GM18907 (cell line): Measurements from ENCODE around the gene E2F8.
"Not testable (repeated sequence)": the region's sequence is repeated elsewhere in the genome, so short reads cannot be mapped to it uniquely, and the experiment has no call there.

Experiments used
- ATAC-seq: cut with Tn5 transposase; IDR thresholded peaks from one replicate; pipeline ENCODE4 v1.9.1; 2021; ENCODE audit warnings: mild to moderate bottlenecking, moderate library complexity; ENCODE audit not compliant: unreplicated experiment

Gene E2F8, protein sequence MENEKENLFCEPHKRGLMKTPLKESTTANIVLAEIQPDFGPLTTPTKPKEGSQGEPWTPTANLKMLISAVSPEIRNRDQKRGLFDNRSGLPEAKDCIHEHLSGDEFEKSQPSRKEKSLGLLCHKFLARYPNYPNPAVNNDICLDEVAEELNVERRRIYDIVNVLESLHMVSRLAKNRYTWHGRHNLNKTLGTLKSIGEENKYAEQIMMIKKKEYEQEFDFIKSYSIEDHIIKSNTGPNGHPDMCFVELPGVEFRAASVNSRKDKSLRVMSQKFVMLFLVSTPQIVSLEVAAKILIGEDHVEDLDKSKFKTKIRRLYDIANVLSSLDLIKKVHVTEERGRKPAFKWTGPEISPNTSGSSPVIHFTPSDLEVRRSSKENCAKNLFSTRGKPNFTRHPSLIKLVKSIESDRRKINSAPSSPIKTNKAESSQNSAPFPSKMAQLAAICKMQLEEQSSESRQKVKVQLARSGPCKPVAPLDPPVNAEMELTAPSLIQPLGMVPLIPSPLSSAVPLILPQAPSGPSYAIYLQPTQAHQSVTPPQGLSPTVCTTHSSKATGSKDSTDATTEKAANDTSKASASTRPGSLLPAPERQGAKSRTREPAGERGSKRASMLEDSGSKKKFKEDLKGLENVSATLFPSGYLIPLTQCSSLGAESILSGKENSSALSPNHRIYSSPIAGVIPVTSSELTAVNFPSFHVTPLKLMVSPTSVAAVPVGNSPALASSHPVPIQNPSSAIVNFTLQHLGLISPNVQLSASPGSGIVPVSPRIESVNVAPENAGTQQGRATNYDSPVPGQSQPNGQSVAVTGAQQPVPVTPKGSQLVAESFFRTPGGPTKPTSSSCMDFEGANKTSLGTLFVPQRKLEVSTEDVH

DNA sequence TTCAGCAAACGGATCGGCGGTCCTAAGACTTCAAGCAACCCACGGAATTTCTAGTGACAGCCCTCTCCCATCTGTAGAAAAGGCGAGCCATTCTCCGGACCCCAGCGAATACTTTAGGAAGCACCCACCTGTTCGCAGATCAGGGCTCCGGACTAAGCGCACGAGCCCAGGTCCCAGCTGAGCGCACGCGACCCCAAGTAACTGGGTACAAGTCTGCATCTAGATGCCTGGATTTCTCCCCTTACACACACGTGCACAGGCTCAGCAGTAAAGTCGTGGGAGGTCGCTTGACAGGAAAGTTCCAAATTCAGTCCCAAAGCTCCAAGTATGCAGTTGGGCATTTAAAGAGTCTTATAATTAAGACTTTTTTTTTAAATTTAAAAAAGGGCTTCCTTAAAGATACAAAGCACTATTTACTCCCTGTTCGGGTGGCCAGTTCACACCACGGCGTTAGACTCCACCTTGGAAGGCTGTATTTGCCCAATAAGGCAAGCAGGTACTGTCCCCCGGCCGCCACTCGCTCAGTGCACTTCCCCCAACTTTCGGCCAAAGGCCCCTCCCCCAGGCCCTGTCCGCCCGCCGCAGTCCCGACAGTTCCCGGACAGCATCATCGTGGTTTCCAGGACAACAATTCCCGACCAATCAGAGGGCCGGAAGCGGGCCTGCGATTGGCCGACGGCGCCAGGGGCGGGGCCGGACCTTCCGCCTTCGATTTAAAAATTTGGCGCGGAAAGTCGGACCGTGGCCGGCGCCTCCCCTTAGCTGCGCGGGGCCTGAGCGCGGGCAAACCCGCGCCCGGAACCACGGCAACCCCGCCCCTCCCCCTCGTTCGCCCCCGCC lies at the start of gene E2F8:
E2F8 (minus strand) TSS at position 526 of the 840 bp plus-strand sequence. CDS start 824 bp downstream, outside the sequence.
- peak; percentile 92 for ATAC-seq

DNA sequence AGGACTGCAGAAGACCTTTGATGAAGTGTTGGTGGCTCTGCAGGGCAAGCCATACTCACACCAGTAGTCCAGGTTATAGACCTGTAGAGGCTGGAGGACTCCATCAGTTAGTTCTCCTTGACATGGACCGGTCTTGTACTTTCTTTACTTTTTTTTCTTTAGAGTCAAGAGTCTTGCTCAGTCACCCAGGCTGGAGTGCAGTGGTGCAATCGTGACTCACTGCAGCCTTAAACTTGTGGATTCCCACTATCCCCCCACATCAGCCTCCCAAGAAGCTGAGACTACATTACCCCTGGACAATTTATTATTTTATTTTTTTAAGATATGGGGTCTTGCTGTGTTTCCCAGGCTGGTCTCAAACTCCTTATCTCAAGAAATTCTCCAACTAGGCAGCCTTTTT lies 49.6 kb upstream of the E2F8 start:
- ATAC-seq = no peak

DNA sequence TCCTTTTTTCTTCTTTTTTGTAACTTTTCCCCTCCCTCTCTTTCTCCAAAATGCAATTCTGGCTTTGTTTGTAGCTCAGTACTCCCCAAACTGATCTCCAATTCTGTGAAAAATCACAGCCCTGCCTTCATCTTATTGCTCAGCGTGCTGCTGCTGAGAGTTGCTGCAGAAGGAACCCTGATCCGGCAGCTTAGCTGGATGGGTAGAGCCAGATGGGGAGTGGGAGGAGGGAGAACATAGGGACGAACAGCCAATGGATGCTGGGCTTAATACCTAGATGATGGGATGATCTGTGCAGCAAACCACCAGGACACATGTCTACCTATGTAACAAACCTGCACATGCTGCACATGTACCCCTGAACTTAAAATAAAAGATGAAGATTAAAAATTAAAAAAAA lies 47.5 kb upstream of the E2F8 start:
- ATAC-seq = no peak

DNA sequence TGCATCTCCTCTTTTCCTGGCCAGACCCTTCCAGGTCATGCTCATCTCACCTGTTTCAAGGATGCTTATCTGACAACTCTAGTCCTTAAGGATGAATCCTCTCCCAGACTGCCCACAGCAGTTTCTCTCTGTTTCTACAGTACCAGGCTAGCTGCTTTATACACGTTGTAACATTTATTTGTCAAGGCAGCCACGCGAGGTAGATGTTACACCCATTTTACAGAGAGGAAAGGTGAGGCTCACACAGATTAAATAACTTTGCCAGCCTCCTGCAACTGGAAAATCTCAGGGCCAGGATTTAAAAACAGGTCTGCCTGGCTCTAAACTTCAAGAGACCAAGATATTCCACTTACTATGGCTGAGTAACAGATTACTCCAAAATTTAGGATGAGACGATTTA lies 45.7 kb upstream of the E2F8 start:
- no peak for ATAC-seq

DNA sequence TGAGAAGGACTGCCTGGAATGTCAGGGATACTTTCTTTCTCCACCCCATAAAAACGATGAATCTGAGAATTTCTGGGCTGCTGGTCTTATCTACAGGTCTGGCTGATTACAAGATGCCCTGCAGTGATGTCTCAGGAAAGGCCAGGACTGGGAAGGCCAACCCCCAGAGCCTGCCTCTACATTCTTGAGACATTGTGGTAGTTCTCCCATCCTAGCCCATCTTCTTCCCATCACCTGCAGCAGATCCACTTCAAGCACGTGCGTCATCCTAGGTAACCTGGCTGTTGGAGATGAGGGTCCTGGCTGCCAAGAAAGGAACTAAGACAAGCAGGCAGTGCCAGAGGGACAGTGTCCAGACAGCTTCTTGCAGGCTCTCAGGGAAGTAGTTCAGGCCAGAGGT lies 44.1 kb upstream of the E2F8 start:
- ATAC-seq = no peak

DNA sequence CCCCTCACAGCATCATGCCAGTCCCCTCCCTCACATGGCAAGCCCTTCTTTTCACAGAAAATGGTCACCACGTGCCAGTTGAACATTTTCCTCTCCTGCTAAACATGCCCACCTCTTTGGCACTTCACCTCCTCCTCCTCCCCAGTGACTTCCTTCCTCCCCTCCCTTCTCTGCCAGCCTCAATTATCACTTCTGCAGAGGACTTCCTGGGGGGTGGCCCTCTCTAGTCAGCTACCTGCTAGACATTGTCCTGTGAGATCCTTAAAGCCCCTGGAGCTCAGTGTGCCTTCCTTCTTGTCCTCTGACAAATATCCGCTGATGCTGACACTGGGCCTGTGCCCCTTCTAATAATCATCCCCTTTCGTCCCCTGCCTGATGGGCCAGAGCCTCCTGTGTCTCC lies 43.2 kb upstream of the E2F8 start:
- ATAC-seq = no peak

DNA sequence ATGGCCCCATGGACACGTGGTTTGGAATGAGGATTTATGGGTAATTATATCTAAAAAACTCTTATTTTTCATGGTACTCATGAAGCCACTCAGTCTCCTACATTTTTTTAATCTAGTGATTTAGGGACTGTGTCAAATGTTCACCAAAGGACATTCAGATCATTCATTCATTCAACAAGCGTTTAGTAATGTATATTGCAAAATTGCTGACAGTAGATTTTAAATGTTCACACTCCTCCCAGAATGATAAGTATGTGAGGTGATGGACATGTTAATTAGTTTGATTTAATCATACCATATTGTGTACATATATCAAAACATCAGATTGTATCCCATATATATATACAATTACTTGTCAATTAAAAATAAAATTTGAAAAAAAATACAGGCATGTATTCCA lies 40.8 kb upstream of the E2F8 start:
- ATAC-seq = no peak

DNA sequence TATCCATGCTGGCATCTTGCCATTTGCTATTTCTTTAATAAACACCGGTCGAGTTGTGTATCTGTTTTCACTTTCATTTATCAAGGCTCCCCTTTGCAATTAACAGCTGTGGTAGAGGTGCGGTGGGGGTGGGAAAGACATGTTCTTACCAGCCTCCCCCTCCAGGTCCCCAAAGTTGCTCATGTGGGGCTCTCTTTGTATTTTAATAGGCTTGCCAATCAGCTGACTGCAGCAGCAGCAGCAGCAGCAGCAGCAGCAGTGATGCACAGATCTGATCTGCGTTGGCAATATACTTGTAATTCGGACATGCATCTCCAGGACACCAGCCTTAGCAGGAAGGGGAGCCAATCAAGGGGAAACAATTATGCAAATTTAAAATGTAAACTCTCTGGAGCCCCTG lies 40.3 kb upstream of the E2F8 start:
- ATAC-seq = peak; percentile 44

DNA sequence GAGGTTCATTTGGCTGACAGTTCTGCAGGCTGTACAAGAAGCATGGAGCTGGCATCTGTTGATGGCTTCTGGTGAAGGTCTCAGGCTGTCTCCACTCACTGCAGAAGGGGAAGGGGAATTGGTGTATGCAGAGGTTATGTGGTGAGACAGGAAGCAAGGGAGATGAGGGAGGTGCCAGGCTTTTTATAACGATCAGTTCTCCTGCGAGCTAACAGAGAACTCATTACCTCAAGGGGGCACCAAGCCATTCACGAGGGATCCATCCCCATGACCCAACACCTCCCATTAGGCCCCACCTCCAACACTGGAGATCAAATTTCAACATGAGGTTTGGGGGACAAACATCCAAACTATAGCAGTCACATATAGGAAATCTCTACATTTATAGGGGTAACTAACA lies 38.7 kb upstream of the E2F8 start:
- no peak for ATAC-seq

DNA sequence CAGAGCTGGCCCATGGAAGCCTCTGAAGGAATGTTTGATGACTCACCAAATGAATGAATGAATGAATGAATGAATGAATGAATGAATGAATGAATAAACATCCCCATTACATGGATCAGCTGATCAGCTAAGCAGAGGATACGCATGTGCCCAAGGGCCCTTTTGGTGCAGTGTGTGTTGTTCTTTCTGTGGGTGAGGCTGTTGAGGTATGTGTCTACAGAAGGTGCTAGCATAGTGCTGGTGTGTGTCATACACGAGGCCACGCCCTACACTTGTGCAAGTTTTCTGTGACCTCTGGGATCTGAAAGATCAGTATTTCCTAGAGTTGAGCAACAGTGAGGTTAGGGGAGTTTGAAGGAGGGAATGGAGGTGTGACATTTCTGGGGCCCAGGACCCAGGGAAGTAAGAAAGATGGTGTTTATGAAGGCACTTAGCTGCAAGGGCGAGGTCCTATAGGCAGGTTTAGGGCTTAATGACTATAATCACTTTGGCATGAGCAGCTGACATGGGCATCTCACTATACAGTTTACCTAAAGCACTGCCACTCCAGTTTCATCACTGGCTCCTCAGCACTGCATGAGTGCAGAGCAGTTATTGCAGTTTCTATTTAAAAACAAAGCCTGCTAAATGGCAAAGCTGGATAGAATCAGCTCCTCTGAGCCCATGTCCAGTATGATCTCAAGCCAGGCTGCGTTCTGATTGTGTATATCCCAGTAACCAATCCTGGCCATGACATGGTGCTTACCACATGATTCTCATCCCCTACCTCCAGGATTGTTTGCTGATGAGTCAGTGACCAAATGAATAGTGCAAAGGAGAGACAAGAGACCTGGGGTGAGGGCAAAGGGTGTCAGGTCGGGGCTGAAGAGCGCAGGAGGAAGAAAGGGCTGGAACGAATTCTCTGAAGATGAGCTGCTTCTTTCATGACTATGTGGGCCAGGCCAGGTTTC lies 36.4 kb upstream of the E2F8 start:
- no peak for ATAC-seq

DNA sequence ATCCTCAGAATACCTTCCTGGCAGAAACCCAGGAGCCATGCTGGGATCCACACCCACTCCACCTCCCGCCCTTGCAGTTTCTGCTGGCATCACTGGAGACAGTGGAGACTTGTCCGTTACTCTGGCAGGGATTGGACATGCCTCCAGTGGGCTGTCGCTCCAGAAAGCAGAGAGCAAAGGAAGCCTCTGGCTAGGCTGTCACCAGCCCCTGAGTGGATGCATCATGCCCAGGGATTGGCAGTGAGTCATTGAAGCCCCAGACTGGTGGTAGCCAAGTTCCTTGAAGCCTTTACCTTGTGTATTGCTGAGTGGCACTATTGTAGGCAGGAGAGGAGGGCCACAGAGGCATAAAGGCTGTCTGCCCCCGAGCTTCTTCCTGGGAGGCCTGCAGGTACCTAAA lies 34.8 kb upstream of the E2F8 start:
- no peak for ATAC-seq

DNA sequence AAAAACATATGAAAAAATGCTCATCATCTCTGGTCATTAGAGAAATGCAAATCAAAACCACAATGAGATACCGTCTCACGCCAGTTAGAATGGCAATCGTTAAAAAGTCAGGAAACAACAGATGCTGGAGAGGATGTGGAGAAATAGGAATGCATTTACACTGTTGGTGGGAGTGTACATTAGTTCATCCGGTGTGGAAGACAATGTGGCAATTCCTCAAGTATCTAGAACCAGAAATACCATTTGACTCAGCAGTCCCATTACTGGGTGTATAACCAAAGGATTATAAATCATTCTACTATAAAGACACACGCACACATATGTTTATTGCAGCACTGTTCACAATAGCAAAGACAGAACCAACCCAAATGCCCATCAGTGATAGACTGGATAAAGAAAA lies 32.5 kb upstream of the E2F8 start:
- ATAC-seq = not testable (repeated sequence)

DNA sequence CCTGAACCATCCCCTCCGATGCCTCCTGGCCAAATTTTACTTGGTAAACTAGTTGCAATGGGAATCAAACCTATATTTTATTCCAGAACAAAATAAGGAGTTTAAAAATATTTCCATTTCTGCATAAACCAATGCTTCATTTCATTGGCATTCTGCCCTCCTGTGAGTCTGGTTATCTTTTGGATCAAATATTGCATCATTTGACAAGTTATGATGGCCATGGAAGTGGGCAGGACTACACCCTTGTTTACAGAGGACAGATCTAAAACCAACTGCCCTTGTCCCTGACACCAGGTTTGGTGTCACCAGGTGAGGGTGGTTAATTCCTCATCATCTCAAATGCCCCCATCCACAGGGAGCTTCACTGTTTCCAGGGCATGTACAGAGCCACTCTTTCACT lies 28.2 kb upstream of the E2F8 start:
- ATAC-seq = no peak

DNA sequence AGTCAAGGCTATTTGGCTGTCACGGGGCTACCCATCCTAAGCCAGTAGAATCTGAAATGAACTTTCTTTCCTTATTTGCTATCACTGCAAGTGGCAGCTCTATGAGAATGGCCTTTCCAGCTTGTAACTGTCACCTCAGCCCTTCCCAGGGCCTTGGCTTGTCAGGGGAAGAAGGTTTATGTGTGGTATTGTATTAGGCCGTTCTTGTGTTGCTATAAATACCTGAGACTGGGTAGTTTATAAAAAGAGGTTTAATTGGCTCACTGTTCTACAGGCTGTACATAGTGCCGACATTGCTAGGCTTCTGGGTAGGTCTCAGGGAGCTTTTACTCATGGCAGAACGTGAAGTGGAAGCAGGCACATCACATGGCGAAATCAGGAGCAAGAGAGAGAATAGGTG lies 26.8 kb upstream of the E2F8 start:
- no peak for ATAC-seq

DNA sequence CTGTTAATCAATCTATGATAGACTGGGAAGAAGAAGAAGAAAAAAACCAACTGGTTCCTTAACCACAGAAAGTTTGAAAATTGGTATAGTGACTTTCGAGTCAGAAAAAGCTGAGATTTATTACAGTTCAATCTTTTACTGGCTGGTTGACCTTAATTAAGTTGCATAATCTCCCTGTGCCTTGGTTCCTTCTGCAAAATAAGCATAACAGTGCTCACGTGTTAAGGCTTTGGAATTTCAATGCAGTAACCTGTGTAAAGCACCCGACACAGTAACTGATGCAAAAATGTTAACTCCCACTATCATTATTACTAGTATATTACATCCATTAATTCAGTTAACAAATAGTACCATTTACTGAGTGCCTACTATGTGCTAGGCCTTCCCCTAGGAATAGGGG lies 22.6 kb upstream of the E2F8 start:
- ATAC-seq = no peak

DNA sequence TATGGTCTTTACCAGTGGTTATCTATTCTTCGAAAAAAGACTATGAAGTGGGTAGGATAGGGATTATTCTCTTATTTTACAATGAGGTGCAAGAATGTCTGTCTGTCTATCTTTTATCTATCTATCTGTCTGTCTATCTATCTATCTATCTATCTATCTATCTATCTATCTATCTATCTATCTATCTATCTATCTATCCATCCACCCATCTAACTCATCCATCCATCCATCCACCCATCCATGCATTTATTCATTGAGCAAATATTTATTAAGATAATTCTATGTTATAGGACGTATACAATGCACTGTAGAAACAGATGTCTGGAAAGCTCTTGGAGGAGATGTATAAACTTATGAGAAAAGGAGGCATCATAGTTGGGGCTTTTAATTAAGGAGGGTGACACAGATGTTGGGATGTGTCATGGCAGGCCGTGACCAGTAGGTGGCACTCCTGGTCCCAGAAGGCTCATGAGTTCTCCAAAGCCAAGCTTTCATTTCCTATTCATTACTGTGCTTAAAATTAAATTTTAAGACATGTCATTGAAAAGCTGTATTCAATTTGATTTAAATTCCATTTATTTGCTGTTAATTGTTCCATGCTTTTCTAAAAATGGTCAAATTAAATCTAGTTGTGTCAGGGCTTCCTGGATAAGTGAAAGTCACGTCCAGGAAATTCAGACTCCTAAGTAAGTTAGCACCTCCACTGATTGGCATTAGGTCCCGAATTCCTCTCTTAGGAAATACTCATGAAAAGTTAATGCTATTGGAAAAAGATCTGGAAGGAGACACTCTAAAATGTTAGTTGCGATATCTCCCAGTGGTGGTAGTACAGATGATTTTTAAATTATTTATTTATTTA lies 19.0 kb upstream of the E2F8 start:
- peak; percentile 77 for ATAC-seq

DNA sequence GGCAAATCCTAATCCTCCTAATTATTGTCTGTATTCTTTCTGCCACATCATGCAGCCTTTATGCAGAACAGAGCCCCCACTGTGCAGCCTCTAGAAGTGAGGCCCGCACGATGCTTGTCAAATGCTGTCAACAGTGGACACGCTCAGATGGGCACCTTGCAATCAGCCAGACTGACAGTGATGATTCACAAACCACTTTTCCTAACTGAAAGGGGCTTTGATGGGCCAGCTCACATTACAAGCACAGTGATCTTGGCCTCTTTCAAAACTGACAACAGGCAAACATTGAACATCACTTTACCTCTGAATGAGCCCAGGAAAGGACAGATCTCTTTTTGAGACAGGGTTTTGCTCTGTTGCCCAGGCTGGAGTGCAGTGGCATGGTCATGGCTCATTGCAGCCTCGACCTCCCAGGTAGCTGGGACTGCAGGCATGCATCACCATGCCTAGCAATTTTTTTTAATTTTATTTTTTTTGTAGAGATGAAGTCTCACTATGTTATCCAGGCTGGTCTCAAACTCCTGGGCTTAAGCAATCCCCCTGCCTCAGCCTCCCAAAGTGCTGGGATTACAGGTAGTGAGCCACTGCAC lies 18.0 kb upstream of the E2F8 start:
- no peak for ATAC-seq

DNA sequence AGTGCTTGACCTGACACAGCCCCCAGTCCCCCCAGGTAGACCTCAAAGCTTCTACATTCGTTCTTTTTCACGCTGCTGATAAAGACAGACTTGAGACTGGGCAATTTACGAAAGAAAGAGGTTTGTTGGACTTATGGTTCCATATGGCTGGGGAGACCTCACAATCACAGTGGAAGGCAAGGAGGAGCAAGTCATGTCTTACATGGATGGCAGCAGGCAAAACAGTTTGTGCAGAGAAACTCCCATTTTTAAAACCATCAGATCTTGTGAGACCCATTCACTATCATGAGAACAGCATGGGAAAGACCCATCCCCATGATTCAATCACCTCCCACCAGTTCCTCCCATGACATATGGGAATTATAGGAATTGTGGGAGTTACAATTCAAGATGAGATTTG lies 13.7 kb upstream of the E2F8 start:
- not testable (repeated sequence) for ATAC-seq

DNA sequence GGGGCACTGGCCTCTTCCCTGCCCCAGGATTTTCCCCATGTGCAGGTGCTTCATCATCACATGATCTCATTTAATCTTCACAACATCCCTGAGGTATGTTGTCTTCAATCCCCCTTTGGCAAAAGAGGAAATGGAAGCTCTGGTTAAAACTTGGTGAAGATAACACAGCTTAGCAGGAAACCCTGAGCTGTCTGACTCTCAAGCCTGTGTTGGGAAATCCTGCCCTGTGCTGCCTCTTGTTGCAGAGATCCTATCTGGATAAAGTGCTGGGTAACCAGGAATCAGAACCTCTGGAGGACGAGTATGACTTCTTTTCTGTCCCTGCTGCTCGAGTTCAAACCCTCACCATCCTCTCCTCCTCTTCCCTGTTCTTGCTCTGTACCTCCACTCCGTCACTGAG lies 13.1 kb upstream of the E2F8 start:
- no peak for ATAC-seq
